NCI-H446 (cell line): ENCODE measurements around the gene NDUFS2.
"Not testable (repeated sequence)": the region's sequence is repeated elsewhere in the genome, so short reads cannot be mapped to it uniquely, and the experiment has no call there.

Experiments used
- DNase-seq, 2 experiments: peaks; one replicate each; lab custom pipeline; 2025; lab: John Stamatoyannopoulos, UW

Gene NDUFS2

GRCh38 chr1:161220002-161220401, 17.8 kb downstream of the NDUFS2 start:
- no peak for DNase-seq

- no peak for DNase-seq
Measured at GRCh38 chr1:161222175-161223019, 20.2 kb downstream of the NDUFS2 start.

- DNase-seq, result no peak
Measured at GRCh38 chr1:161223805-161224694, 21.9 kb downstream of the NDUFS2 start.

- DNase-seq, result not testable (repeated sequence)
Measured at GRCh38 chr1:161224695-161225087, 22.5 kb downstream of the NDUFS2 start.

GRCh38 chr1:161225178-161225533, 23.0 kb downstream of the NDUFS2 start:
- DNase-seq, result no peak

GRCh38 chr1:161225534-161226319, 23.6 kb downstream of the NDUFS2 start, which contains the start of gene TOMM40L:
TSS of gene TOMM40L (plus strand) at chr1:161226060. CDS start at chr1:161226490, 430 bp downstream.
- peak; percentile 99 to 100 for DNase-seq

GRCh38 chr1:161226320-161226711, 24.1 kb downstream of the NDUFS2 start:
- no peak for DNase-seq

- peak in 1 of 2 experiments; percentile 14 for DNase-seq
Measured at GRCh38 chr1:161226759-161227158, 24.6 kb downstream of the NDUFS2 start.

GRCh38 chr1:161227196-161227871, 25.2 kb downstream of the NDUFS2 start:
- DNase-seq, result peak; percentile 56 to 82

- DNase-seq, result no peak
Measured at GRCh38 chr1:161228032-161228431, 25.9 kb downstream of the NDUFS2 start.

- no peak for DNase-seq
Measured at GRCh38 chr1:161229896-161230295, 27.7 kb downstream of the NDUFS2 start.

GRCh38 chr1:161230762-161231161, 28.6 kb downstream of the NDUFS2 start:
- no peak for DNase-seq

GRCh38 chr1:161233102-161233501, 30.9 kb downstream of the NDUFS2 start:
- no peak for DNase-seq

GRCh38 chr1:161235957-161236775, 34.0 kb downstream of the NDUFS2 start:
- no peak for DNase-seq

- DNase-seq, result no peak
Measured at GRCh38 chr1:161238039-161238473, 35.9 kb downstream of the NDUFS2 start, which contains the start of gene NR1I3. TSS of gene NR1I3 (minus strand) at chr1:161238203. CDS start at chr1:161236565, 1,638 bp downstream.

- DNase-seq, result no peak
Measured at GRCh38 chr1:161241682-161242081, 39.5 kb downstream of the NDUFS2 start.

- DNase-seq, result no peak
Measured at GRCh38 chr1:161242313-161242712, 40.1 kb downstream of the NDUFS2 start.

- DNase-seq, result no peak
Measured at GRCh38 chr1:161244888-161245287, 42.7 kb downstream of the NDUFS2 start.

- DNase-seq, result not testable (repeated sequence)
Measured at GRCh38 chr1:161250100-161250499, 47.9 kb downstream of the NDUFS2 start.

GRCh38 chr1:161250829-161251228, 48.7 kb downstream of the NDUFS2 start:
- DNase-seq, result no peak
